CD1c-positive myeloid dendritic cell (primary cell): ENCODE measurements around the gene HDX.
"Not testable (repeated sequence)": the region's sequence is repeated elsewhere in the genome, so short reads cannot be mapped to it uniquely, and the experiment has no call there.

Experiments
- DNase-seq: peaks from one replicate; pipeline ENCODE4 v3.0.0-alpha.2; 2016; ENCODE audit errors: extremely low spot score

HDX gene

DNA sequence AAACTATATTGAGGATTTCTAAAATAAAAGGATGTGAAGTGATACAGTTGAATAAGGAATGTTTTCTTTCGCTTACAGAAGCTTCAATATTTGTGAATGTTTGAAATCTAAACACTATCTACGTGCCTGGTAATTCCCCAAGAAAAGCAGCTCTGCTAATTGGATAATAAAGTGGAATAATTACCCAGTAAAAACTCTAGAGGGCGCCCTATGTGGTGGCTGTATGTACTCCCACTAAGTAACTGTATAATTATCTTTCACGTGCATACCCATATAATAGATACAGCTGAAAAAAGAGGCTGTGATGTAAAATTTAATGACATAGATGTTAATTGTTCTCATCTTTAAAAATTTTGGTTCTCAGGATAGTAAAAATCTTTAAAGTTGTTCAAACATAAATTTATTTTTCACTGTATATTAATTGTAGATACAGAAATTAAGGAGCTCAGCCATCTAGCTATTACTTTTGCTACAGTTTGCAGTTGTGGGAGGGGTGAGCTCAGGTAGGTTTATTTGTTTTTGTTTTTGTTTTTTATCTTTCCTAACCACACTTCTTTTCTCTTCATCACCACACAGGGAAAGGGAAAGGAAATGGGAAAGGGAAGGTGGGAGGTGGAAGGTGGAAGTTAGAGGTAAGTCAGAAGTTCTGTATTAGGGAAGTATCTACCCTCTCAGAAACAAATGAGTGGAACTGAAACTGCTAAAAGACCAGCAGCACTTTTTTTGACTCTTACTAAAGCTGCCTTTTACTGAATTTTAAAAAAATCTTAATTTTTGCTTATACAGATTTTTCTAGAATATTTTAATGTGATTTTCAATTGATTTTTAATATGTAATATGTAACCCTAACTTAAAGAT is 162.5 kb downstream of the HDX start:
- DNase-seq, result peak; percentile 58

DNA sequence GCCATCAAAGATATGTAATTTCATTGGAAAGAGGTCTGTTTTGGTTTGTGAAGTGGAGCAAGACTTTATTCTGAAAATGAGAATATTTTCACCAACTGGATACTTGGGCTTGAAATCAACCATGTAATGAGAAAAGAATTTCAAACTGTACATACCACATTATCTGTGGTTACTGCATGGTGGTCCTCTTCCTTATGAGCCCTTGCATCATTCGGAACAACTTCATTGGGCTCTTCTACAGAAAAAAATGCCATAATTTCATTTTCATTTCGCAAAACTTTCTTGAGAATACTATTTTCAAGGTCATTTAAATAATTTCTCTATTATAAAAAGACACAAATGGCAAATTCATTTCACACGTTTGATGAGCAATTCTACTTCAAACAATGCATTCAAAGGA is 165.6 kb downstream of the HDX start:
- no peak for DNase-seq

DNA sequence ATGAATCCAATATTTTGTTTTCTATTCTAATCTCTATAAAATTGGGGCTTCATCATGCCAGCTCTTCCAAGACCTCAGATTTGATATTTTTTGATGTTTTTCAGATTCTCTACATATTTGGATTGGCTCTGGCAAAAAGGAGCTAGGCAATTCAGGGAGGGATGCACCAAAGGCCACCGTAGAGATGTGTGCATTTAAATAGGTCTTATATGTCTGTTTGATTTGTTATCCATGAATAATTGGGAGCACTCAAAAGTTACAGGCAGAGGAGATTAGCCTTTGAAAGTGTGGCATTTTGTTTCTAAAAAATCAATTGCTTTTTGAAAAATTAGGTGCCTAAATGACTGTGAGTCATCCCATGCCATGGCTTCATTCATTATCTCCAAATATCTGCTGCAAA is 167.1 kb downstream of the HDX start:
- no peak for DNase-seq

DNA sequence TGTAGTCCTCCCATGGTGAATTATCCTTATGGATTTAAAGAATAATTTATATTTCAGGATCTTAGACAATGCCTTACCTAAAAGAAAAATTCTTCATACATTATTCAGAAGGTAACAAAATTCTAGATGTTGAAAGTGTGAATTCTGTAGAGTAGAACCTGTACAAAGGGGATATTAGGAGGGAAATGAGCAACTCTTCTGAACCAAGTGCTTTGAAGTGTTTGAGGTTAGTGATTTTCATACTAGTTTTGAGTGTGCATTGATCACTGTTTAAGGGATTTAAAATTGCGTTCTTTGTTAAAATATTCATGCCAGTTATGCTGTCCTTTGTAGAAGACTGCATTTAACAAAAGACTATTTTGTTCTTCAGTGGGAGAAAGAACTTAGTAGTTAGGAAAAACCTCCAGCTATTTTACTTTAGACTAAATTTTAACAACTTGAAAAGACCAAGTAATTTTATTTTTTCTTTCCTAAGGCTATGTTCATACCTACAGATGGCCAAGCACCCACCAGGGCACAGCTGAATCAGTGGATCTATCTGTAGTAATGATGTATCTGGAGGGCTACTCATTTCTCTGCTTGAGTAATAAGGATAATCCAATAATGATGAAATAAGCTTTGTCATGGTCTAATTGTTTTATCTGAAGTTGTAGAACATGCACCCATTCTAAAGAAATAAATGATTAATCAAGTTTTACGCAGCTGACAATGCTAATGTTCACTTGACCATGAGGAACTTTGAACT is 180.0 kb downstream of the HDX start:
- DNase-seq, result no peak

DNA sequence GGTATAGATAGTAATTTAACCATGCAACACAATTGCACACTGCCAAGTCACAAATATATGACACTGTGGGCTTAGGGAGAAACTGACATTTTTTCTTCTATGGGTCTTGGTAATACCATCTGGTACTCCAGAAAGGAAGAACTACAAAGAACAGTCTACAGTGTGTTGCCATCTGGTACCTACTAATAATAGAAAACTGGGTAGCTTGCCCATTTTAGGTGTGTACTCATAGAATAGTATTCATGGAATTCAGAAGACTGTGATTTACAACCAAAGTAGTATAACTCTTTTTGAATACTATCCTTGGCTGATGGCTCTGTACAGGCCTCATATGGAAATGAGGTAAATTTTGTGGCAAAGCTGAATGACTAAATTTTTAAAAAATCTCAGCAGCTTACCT is 181.6 kb downstream of the HDX start:
- DNase-seq, result no peak

DNA sequence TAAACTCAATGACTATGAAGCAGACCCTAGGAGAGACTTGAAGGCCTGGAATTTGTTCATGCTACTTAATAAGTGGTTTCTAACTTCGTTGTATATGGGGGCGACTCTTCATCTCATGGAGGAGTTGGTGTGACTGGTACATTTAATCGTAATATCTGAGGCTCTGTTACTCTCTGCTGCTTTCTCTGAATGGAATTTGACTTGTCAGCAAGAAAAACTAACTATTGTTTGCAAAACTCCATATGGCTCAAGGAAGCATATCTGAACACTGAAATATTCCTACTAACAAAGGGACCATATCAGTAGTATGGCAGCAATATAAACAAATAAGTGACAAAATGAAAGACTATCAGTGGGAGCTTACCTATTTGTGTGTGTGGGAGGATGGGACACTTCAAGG is 182.2 kb downstream of the HDX start:
- DNase-seq, result no peak

DNA sequence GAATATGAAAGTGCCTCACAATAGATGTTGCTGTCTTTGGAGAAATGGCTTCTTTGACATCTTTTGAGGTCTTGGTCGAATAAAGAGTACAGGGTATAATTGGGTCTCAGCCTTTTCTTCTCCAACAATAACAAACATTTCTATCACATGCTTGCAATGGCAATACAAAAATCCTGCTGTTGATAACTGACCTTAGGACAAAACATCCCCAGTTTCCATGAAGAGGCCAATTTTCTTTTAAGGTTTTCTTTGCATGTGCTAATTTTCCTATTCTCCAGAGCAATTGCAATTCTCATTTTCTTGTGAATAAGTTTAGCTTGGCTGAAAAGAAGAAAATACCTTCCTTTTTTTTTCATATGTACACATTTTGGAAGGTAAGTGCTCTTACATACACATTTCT is 183.6 kb downstream of the HDX start:
- no peak for DNase-seq

DNA sequence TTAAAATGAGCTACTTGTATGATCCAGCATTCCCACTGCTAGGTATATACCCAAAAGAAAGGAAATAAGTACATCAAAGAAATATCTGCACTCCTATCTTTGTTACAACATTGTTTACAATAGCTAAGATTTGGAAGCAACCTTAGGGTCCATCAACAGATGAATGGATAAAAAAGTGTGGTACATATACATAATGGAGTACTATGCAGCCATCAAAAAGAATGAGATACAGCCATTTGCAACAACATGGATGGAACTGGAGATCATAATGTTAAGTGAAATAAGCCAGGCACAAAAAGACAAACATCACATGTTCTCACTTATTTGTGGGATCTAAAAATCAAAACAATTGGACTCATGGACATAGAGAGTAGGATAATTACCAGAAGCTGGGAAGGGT is 186.3 kb downstream of the HDX start:
- not testable (repeated sequence) for DNase-seq
